ENCODE results near the gene RGS3.

Gene RGS3

GRCh38 chr9:113590991-113591898 is 127.7 kb downstream of the RGS3 start:
- Histone ChIP-seq H3K27ac (ENCODE audit: low read depth, low read length, poor library complexity, severe bottlenecking) (no peak overlapping the region), H3F3A (ENCODE audit: insufficient read depth, low read length) (no peaks in the 10 kb centered on the region), H3K9me3 (ENCODE audit: low read length) (no peaks in the 10 kb centered on the region), H3K9ac (ENCODE audit: low read length) (no peak overlapping the region), H3K4me3 (ENCODE audit: low read depth, low read length, poor library complexity, severe bottlenecking) (no peak overlapping the region), H3K4me1 (ENCODE audit: insufficient read depth, low read length, severe bottlenecking) (peaks cover 5% of the 10 kb centered on the region), H3K4me2 (ENCODE audit: low read length) (no peak overlapping the region), H3K27me3 (ENCODE audit: insufficient read depth, low read length) (no peaks in the 10 kb centered on the region), H3K36me3 (ENCODE audit: insufficient read depth, low read length) (no peaks in the 10 kb centered on the region), H3K9me2 (ENCODE audit: low read depth, low read length) (no peaks in the 10 kb centered on the region), H2AFZ (ENCODE audit: low read length) (no peak overlapping the region), H3K79me2 (ENCODE audit: insufficient read depth, low read length) (no peaks in the 10 kb centered on the region), H4K20me1 (ENCODE audit: insufficient read depth, low read length) (no peaks in the 10 kb centered on the region)
- TF ChIP-seq EZH2 (IDR thresholded peaks at IDR 0.05; ENCODE audit: borderline replicate concordance, low read length): no peak
- TF ChIP-seq, protein P1, sequence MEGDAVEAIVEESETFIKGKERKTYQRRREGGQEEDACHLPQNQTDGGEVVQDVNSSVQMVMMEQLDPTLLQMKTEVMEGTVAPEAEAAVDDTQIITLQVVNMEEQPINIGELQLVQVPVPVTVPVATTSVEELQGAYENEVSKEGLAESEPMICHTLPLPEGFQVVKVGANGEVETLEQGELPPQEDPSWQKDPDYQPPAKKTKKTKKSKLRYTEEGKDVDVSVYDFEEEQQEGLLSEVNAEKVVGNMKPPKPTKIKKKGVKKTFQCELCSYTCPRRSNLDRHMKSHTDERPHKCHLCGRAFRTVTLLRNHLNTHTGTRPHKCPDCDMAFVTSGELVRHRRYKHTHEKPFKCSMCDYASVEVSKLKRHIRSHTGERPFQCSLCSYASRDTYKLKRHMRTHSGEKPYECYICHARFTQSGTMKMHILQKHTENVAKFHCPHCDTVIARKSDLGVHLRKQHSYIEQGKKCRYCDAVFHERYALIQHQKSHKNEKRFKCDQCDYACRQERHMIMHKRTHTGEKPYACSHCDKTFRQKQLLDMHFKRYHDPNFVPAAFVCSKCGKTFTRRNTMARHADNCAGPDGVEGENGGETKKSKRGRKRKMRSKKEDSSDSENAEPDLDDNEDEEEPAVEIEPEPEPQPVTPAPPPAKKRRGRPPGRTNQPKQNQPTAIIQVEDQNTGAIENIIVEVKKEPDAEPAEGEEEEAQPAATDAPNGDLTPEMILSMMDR (IDR thresholded peaks at IDR 0.05; ENCODE audit: low read length): peak; percentile 96

- Histone ChIP-seq H3K4me2 (ENCODE audit: low read length) (no peak overlapping the region), H4K20me1 (ENCODE audit: insufficient read depth, low read length) (no peaks in the 10 kb centered on the region), H3K9me3 (ENCODE audit: low read length) (no peaks in the 10 kb centered on the region), H3F3A (ENCODE audit: insufficient read depth, low read length) (no peaks in the 10 kb centered on the region), H3K27me3 (ENCODE audit: insufficient read depth, low read length) (no peaks in the 10 kb centered on the region), H3K79me2 (ENCODE audit: insufficient read depth, low read length) (no peaks in the 10 kb centered on the region), H3K9ac (ENCODE audit: low read length) (no peak overlapping the region), H3K4me1 (ENCODE audit: insufficient read depth, low read length, severe bottlenecking) (peaks cover 5% of the 10 kb centered on the region), H2AFZ (ENCODE audit: low read length) (no peak overlapping the region), H3K27ac (ENCODE audit: low read depth, low read length, poor library complexity, severe bottlenecking) (no peak overlapping the region), H3K9me2 (ENCODE audit: low read depth, low read length) (no peaks in the 10 kb centered on the region), H3K36me3 (ENCODE audit: insufficient read depth, low read length) (no peaks in the 10 kb centered on the region), H3K4me3 (ENCODE audit: low read depth, low read length, poor library complexity, severe bottlenecking) (no peak overlapping the region)
- TF ChIP-seq EZH2 (IDR thresholded peaks at IDR 0.05; ENCODE audit: borderline replicate concordance, low read length): no peak
- TF ChIP-seq, protein P1 (IDR thresholded peaks at IDR 0.05; ENCODE audit: low read length): no peak
Observed at GRCh38 chr9:113591899-113592625, 128.5 kb downstream of the RGS3 start.

DNA sequence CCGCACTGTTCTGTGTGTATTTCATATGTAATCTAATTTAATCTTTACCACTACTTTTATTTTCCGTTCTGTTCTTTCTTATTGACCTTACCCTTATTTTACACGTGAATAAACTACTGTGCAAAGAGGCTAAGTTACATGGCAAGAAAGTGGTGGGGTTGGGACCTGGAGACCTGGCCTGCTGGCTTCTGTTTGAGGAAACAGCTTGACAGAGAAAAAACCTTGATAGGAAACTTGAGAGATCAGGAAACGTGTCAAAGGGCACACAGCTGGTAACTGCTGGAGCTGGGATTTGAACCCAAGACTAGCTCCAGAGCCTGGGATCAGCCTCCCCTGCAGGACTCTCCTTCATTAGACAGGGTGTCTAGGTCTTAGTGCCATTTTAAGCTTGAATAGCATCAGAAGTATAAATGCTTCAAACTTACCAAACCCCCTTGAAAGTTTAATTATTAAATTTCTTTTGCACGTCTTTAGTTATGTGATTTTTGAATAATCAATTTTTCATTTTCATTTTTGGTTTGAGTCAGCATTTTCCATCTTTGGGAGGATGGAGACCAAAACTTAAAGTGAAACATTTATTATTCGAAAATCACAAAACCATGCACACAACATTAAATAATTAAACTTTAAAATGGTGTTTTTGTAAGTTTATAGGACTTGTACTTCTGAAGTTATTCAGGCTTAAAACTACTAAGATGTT is 129.5 kb downstream of the RGS3 start:
- no peaks in the 10 kb centered on the region for H3K9me2 ChIP-seq (ENCODE audit: low read depth, low read length)
- no peak overlapping the region for H2AFZ ChIP-seq (ENCODE audit: low read length)
- H3K27me3 ChIP-seq (ENCODE audit: insufficient read depth, low read length): no peaks in the 10 kb centered on the region
- no peaks in the 10 kb centered on the region for H3K36me3 ChIP-seq (ENCODE audit: insufficient read depth, low read length)
- no peaks in the 10 kb centered on the region for H4K20me1 ChIP-seq (ENCODE audit: insufficient read depth, low read length)
- TF ChIP-seq, protein P1 (IDR thresholded peaks at IDR 0.05; ENCODE audit: low read length): no peak
- no peak for TF ChIP-seq EZH2 (IDR thresholded peaks at IDR 0.05; ENCODE audit: borderline replicate concordance, low read length)
- H3K27ac ChIP-seq (ENCODE audit: low read depth, low read length, poor library complexity, severe bottlenecking): no peak overlapping the region
- no peaks in the 10 kb centered on the region for H3F3A ChIP-seq (ENCODE audit: insufficient read depth, low read length)
- no peak overlapping the region for H3K4me3 ChIP-seq (ENCODE audit: low read depth, low read length, poor library complexity, severe bottlenecking)
- no peaks in the 10 kb centered on the region for H3K79me2 ChIP-seq (ENCODE audit: insufficient read depth, low read length)
- H3K9me3 ChIP-seq (ENCODE audit: low read length): no peaks in the 10 kb centered on the region
- H3K9ac ChIP-seq (ENCODE audit: low read length): no peak overlapping the region
- peaks cover 5% of the 10 kb centered on the region for H3K4me1 ChIP-seq (ENCODE audit: insufficient read depth, low read length, severe bottlenecking)
- no peak overlapping the region for H3K4me2 ChIP-seq (ENCODE audit: low read length)
